Endothelial cell of umbilical vein (primary cell): ENCODE results near the gene SLC49A3. TPM values are rescaled to one million over a fixed set of nuclear protein-coding genes. Genes with fewer than 3 reads are reported as not detected.

Experiments
- BruUV-seq: library from RNA; stranded (reverse); fragments of 400-500 nt; replicated peaks from 2 replicates; lab custom pipeline; 2021; lab: Mats Ljungman, UMichigan
- CTCF ChIA-PET: fragments of 300-600, 350-600 bp; sonication (Branson Sonifier 250); formaldehyde crosslinking; loops from one replicate; lab custom pipeline; 2021; ENCODE audit warnings: antibody characterized with exemption, inconsistent platforms; lab: Charles Lee
- POLR2A ChIA-PET: fragments of 300-600, 350-600 bp; sonication (Branson Sonifier 250); formaldehyde crosslinking; loops from one replicate; lab custom pipeline; 2021; ENCODE audit warnings: antibody characterized with exemption, inconsistent platforms; lab: Charles Lee
- DNase-seq: peaks from one replicate; pipeline ENCODE4 v3.0.0-alpha.2; 2011; ENCODE audit warnings: low read depth, low spot score
- FAIRE-seq: peaks from 2 replicates; lab custom pipeline; 2011; peaks lifted over from hg19 to GRCh38; lab: Jason Lieb, UNC
- H2AFZ ChIP-seq: 2 replicates; pipeline ENCODE4 v1.6.0; 2012; ENCODE audit warnings: low read depth, low read length, control low read depth, inconsistent platforms
- H3K27ac ChIP-seq: 2 replicates; pipeline ENCODE4 v1.5.1; 2011; ENCODE audit warnings: low read depth, mild to moderate bottlenecking, control low read depth, low read length, moderate library complexity; ENCODE audit not compliant: insufficient read depth
- H3K27me3 ChIP-seq, 2 experiments: 2 replicates each; pipeline versions ENCODE4 v1.6.0 to v1.6.1; 2011; ENCODE audit warnings: low read length in 2 of 2, mixed read lengths in 1 of 2; ENCODE audit not compliant: control insufficient read depth in 2 of 2, insufficient read depth in 2 of 2
- H3K36me3 ChIP-seq, 2 experiments: 2 replicates in 1 of 2; 3 replicates in 1 of 2; pipeline ENCODE4 v1.5.1; 2011; ENCODE audit warnings: low read length in 2 of 2, mild to moderate bottlenecking in 1 of 2, moderate library complexity in 1 of 2; ENCODE audit not compliant: control insufficient read depth in 2 of 2, insufficient read depth in 2 of 2; ENCODE audit errors: extremely low read depth in 1 of 2
- H3K4me1 ChIP-seq: 3 replicates; pipeline ENCODE4 v1.5.1; 2011; ENCODE audit warnings: mild to moderate bottlenecking, low read length; ENCODE audit not compliant: control insufficient read depth, insufficient read depth; ENCODE audit errors: extremely low read depth
- H3K4me2 ChIP-seq: 2 replicates; pipeline ENCODE4 v1.6.1; 2011; ENCODE audit warnings: low read length, control low read depth, mixed read lengths; ENCODE audit not compliant: insufficient read depth
- H3K4me3 ChIP-seq, 3 experiments: fragments of 200-600 bp in 1 of 3; sonication (generic), shearing (Covaris generic) in 1 of 3; replicated peaks in 1 of 3; 2 replicates each; pipeline ENCODE4 v1.5.1; 2011 to 2016; ENCODE audit warnings: control low read depth in 3 of 3, low read length in 3 of 3, mild to moderate bottlenecking in 2 of 3, inconsistent platforms in 1 of 3, low read depth in 1 of 3, moderate library complexity in 1 of 3; ENCODE audit not compliant: insufficient read depth in 1 of 3
- H3K79me2 ChIP-seq: 2 replicates; pipeline ENCODE4 v1.6.0; 2012; ENCODE audit warnings: low read length, inconsistent platforms; ENCODE audit not compliant: control insufficient read depth, insufficient read depth
- H3K9ac ChIP-seq: replicated peaks from 2 replicates; pipeline ENCODE3; 2011; ENCODE audit warnings: low read length, control low read depth; ENCODE audit not compliant: insufficient read depth; ENCODE audit errors: extremely low read depth
- H3K9me1 ChIP-seq: replicated peaks from 3 replicates; pipeline ENCODE4 v1.6.0; 2011; ENCODE audit warnings: mild to moderate bottlenecking, low read length; ENCODE audit not compliant: control insufficient read depth, insufficient read depth; ENCODE audit errors: extremely low read depth
- H3K9me3 ChIP-seq: replicated peaks from 2 replicates; pipeline ENCODE4 v1.5.1; 2012; ENCODE audit warnings: low read length, inconsistent platforms; ENCODE audit not compliant: control insufficient read depth, insufficient read depth
- H4K20me1 ChIP-seq: replicated peaks from 2 replicates; pipeline ENCODE3; 2011; ENCODE audit warnings: mild to moderate bottlenecking, low read length; ENCODE audit not compliant: control insufficient read depth, insufficient read depth; ENCODE audit errors: extremely low read depth
- CTCF ChIP-seq, 2 donors: IDR thresholded peaks; 1 replicate in 1 of 2; 2 replicates in 1 of 2; pipeline ENCODE4 v1.5.1; 2011; ENCODE audit warnings: low read length in 2 of 2, mild to moderate bottlenecking in 2 of 2, moderate library complexity in 2 of 2, control low read depth in 1 of 2, inconsistent platforms in 1 of 2, low read depth in 1 of 2; ENCODE audit not compliant: insufficient read depth in 1 of 2; ENCODE audit errors: extremely low read depth in 1 of 2
- EZH2 ChIP-seq: IDR thresholded peaks from 2 replicates; pipeline ENCODE4 v1.6.1; 2012; ENCODE audit warnings: borderline replicate concordance, low read depth, mild to moderate bottlenecking, moderate library complexity, low read length, inconsistent platforms; ENCODE audit not compliant: severe bottlenecking
- FOS ChIP-seq: IDR thresholded peaks from 2 replicates; pipeline ENCODE4 v1.6.1; 2011; ENCODE audit warnings: mild to moderate bottlenecking, low read length, moderate library complexity, borderline replicate concordance; ENCODE audit not compliant: insufficient read depth
- GATA2 ChIP-seq: IDR thresholded peaks from 2 replicates; pipeline ENCODE4 v1.7.0; 2011; ENCODE audit warnings: low read depth, mild to moderate bottlenecking, moderate library complexity, mixed read lengths, low read length; ENCODE audit not compliant: insufficient read length, insufficient read depth
- JUN ChIP-seq: IDR thresholded peaks from 2 replicates; pipeline ENCODE4 v1.6.1; 2011; ENCODE audit warnings: borderline replicate concordance, low read depth; ENCODE audit not compliant: insufficient read length, insufficient read depth
- MAX ChIP-seq: IDR thresholded peaks from 2 replicates; pipeline ENCODE4 v1.6.1; 2011; ENCODE audit not compliant: insufficient read depth, insufficient read length
- MYC ChIP-seq: IDR thresholded peaks from one replicate; pipeline ENCODE4 v1.6.1; 2011; ENCODE audit warnings: mild to moderate bottlenecking, low read depth, low read length
- POLR2A ChIP-seq: IDR thresholded peaks from 2 replicates; pipeline ENCODE4 v1.6.1; 2012; ENCODE audit warnings: low read depth, mild to moderate bottlenecking, control low read depth, low read length
- POLR2AphosphoS5 ChIP-seq: IDR thresholded peaks from 2 replicates; pipeline ENCODE4 v1.6.1; 2012; ENCODE audit warnings: low read depth, mild to moderate bottlenecking, control low read depth, low read length, moderate library complexity; ENCODE audit not compliant: insufficient read depth
- dilution Hi-C: fragments of 300-500 bp; cut with MboI; formaldehyde crosslinking; loops from one replicate; pipeline ENCODE4 v1.15.0; 2019; ENCODE audit warnings: low sequenced_read_pairs; ENCODE audit not compliant: extremely low pct_ligation_motif_present
- intact Hi-C: fragments of 100-400 bp; cut with micrococcal nuclease; formaldehyde crosslinking; loops from one replicate; pipeline ENCODE4 v1.10.0; 2022
- polyA plus RNA-seq, 4 experiments: library from polyadenylated mRNA; depleted of rRNA in 3 of 4; stranded (reverse) in 3 of 4; unstranded in 1 of 4; fragments of >200 nt; gene quantifications; 2 replicates each; pipeline versions ENCODE4 v1.2.1 to v1.2.3, GENCODE V29; 2011 to 2012; ENCODE audit warnings: missing spikeins in 1 of 4
- total RNA-seq: library from RNA; stranded (reverse); gene quantifications from 2 replicates; pipeline ENCODE4 v1.2.3, GENCODE V29; 2021

The SLC49A3 gene
- total and polyA plus RNA-seq, 2 donors (not counting 3 experiments of a cell fraction or from before 2014, with no cell fraction given): 4.2 to 11.5 TPM

- no peaks in the 10 kb centered on the region for H3K9me1 ChIP-seq
- no peaks in the 10 kb centered on the region for H3K4me1 ChIP-seq
- no peak overlapping the region for H3K4me2 ChIP-seq
- POLR2A ChIA-PET: no interaction called here
- no peak overlapping the region for H3K9ac ChIP-seq
- no peaks in the 10 kb centered on the region for H4K20me1 ChIP-seq
- FAIRE-seq (no peak), DNase-seq (no peak)
- H3K27ac ChIP-seq: no peak overlapping the region
- CTCF ChIA-PET: interaction anchor here (1.7 kb wide), 1 partner anchor 11 kb away, joined by 3 read pairs; no protein-coding TSS in a partner anchor
- H3K36me3 ChIP-seq: no peaks in the 10 kb centered on the region
- H3K4me3 ChIP-seq: no peak overlapping the region
- H3K79me2 ChIP-seq: no peaks in the 10 kb centered on the region
- H3K27me3 ChIP-seq: no peaks in the 10 kb centered on the region
- no peak overlapping the region for H2AFZ ChIP-seq
- dilution Hi-C loops: no loop called here
- BruUV-seq: no TSS peak
- TF ChIP-seq CTCF (IDR thresholded peaks at IDR 0.05; ENCODE audit: extremely low read depth in 1 of 2, insufficient read depth in 1 of 2, low read depth in 1 of 2, low read length in 2 of 2) (no peak), EZH2 (no peak), POLR2AphosphoS5 (no peak), MAX (no peak), POLR2A (no peak), JUN (no peak), FOS (no peak), GATA2 (no peak), MYC (no peak)
- intact Hi-C loops: no loop called here
- H3K9me3 ChIP-seq: no peaks in the 10 kb centered on the region
Measured at GRCh38 chr4:637536-638280, 51.2 kb downstream of the SLC49A3 start.
